HL-60/S4 treated with phorbol 12-myristate 13-acetate at 8.2 ng/mL for 4 days and 3 days (cell line): ENCODE results near the gene GFRA1.

Source experiments
- in situ Hi-C: fragments of 300-500 bp; cut with MboI; formaldehyde crosslinking; loops from 2 replicates; pipeline ENCODE4 v1.15.0; 2022; ENCODE audit warnings: low sequenced_read_pairs

Gene GFRA1

GRCh38 chr10:116245156-116245555, 27.9 kb downstream of the GFRA1 start:
- in situ Hi-C loops = no loop called here

- in situ Hi-C loops = no loop called here
Observed at GRCh38 chr10:116241642-116242410, 31.2 kb downstream of the GFRA1 start.

DNA sequence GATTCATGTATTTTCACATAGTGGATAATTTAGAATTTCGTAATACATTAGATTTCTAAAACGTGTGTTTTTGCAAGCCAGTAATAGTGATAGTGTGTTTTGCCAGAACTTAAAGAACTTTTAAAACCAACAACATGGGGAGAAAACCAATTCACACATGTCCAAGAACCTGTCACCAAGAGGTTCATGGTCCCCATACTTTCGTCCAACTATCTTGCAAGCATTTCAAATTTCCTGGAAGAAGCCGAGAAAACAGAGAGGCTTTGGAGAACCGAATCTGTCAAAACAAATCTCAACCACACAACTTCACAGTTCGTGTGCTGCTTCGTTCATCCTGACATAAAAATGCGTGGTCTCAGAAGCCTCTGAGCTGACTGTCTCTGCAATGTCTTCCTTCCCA, 31.9 kb downstream of the GFRA1 start:
- in situ Hi-C loops = no loop called here

- in situ Hi-C loops = no loop called here
Observed at GRCh38 chr10:116240157-116240950, 32.7 kb downstream of the GFRA1 start.

GRCh38 chr10:116239229-116239628, 33.8 kb downstream of the GFRA1 start:
- in situ Hi-C loops = no loop called here

DNA sequence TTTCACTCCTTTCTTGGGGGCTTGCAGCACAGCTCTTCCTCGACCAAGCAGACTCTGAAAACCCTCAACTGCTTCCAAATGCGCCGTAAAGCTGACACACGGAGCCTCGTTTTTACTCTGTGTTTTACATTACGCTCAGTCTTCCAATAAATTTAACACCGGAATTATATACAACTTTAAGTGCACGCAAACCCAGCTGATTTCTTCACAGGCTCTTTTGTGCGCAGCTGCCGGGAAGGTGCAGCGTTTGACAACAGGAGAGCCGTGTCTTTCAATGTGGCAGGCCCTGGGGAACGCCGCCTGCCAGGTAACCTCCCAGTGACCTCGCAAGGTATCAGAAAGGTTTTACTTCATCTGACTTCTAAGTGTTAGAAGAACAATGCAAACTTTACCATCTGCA, 35.0 kb downstream of the GFRA1 start:
- in situ Hi-C loops = no loop called here

- in situ Hi-C loops = no loop called here
Observed at GRCh38 chr10:116237260-116237659, 35.7 kb downstream of the GFRA1 start.

DNA sequence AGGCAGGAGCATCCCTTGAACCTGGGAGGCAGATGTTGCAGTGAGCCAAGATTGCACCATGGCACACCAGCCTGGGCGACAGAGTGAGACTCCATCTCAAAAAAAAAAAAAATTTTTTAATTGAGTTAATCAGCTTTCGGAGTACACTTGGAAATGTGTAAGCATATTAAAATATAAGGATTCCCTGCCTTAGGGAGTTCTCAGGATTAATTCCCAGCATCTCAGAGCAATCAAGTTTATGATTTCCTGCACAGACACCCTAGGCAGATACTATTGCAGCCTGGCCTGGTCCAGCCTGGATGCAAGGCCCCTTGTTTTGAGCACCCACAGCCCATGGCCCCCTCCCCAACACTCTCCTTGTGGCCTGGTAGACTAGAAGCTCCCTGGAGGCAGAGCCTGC, 39.8 kb downstream of the GFRA1 start:
- in situ Hi-C loops = no loop called here

- in situ Hi-C loops = no loop called here
Observed at GRCh38 chr10:116232613-116233012, 40.4 kb downstream of the GFRA1 start.

DNA sequence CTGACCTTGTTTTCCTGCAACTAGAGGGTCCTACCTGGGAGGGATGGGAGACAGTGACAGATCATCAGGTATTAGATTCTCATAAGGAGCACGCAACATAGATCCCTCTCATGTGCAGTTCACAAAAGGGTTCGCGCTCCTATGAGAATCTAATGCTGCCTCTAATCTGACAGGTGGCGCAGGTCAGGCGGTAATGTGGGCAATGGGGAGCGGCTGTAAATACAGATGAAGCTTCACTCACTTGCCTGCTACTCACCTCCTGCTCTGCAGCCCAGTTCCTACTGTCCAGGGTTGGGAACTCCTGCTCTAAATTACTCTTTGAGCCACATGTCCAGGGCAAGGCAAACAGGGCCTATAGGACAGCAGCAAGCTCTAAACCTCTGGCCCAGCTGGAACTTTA, 46.2 kb downstream of the GFRA1 start:
- in situ Hi-C loops = no loop called here

DNA sequence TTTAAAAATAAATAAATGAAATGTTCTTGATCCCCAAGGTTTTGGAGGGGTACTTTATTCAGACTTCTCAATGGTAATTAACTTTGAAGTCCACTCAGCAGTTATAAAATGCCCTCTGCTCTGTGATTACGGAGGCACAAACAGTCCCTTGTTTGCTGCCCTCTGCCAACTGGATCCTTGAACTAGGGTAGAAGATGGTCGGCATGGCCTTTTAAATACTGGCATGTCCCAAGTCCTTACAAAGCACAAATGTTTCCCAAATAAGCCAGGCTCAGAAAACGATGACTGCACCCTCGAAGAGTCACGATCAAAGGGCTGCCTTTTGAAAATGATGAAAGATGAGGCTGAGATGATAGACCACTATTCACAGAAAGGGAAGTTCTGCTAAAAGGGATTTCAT, 47.0 kb downstream of the GFRA1 start:
- in situ Hi-C loops = no loop called here

DNA sequence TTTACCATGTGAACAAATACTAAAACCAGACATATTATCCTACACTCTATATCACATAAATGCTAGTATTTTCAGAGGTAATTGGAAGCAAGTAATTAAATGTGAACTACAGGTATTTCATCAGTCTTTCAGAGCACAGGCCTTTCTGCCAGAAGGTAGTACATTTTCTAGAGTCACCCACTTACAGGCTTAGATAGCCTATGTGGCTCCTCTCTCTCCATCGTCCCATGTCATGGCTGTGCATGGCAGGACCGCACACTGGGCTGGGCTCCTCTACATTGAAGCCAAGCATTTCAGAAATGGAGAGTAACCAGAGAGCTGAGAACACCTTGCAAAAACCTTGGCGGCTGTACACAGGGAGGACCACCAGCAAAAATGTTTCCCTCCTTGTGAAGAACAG, 49.7 kb downstream of the GFRA1 start:
- in situ Hi-C loops = no loop called here

DNA sequence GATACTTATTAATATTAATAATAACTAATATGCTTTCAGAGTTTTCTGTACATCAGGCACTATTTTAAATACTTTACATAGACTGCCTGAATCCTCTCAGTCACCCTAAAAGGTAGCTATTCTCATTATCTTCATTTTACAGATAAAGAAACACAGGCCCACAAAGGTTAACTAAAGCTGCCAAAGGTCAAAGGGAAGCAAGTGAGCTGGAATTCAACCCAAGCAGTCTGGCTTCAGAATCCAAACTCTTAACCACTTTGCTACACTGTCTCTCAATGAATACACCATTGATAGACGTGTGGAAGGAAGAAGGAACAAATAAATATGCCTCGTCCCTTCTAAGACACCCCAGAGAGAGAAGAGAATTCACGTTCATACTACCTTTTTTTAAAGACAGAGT, 52.0 kb downstream of the GFRA1 start:
- in situ Hi-C loops = no loop called here

DNA sequence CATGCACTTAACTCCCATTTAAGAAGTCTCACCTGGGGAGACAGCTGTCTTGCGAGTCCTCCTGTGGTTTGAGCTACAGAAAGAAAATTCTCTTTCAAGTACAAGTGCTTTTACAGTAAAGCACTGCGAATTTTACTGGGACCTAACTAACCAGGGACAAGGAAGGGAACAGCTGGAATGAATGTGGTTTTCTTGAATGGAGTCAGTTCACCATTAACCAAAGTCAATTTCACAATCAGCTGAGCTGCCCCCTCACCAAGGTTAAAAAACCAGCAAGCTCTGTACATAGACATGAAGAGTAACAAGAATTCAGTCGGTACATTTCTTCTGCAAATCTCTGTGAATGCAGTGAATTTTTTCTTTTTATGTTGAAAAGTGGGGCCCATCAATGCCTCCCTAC, 56.3 kb downstream of the GFRA1 start:
- in situ Hi-C loops = no loop called here

DNA sequence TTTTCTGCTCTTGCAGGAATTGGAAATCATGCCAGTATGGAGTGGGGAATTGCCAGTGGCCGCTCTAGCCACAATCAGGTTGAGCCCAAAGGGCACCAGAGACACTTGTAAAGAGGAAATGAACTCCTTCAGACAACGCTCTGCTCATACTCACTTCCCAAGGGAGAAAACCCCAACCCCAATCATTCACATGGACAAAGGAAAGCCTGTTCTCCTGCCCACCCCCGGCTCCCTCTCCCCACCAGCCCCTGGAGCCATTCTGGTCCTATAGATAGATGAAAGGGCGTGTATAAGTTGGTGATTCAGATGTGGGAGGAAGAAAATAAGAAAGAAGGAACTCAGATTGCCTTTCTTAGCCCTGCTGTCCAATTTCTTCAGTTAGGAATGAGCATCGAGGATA, 57.4 kb downstream of the GFRA1 start:
- in situ Hi-C loops = no loop called here

- in situ Hi-C loops = no loop called here
Observed at GRCh38 chr10:116211682-116212081, 61.3 kb downstream of the GFRA1 start.

- in situ Hi-C loops = no loop called here
Observed at GRCh38 chr10:116210588-116211346, 62.2 kb downstream of the GFRA1 start.

DNA sequence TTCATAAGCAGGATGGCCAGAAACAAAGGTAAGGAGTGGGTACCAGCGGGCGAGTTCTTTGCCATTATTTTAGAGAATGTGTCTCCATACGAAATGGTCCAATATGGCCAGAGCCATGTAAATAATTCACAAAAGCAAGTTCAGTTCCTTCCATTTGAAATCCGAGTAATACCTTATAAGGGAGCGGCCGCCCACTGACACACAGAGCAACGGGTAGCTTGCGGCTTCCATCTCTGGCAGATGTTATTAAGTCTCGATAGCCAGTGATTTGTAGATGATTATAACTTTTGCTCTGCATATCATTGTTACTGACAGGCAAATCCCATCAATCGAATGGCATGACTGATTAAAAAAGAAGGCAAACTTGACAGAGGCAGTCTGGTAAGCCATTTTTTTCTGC, 63.2 kb downstream of the GFRA1 start:
- in situ Hi-C loops = no loop called here

- in situ Hi-C loops = no loop called here
Observed at GRCh38 chr10:116208956-116209567, 63.9 kb downstream of the GFRA1 start.

GRCh38 chr10:116207690-116208089, 65.3 kb downstream of the GFRA1 start:
- in situ Hi-C loops = no loop called here

DNA sequence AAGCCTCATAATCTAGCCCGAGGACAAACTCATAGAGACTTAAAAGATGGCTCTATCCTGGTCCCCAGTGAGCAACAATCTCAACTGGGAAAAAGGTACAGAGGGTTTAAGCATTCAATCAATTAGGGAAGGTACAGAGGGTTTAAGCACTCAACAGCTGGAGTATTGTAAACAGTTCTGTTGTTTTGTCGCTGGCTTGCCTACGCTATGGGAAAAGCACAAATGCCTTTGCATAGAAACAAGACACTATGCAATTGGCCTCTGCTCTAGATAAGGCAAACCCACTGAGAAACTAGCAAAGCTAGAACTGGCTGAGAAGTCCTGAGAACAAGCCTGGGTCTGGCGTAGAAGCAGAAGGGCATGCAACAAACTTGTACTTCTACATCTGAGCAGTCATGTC, 69.3 kb downstream of the GFRA1 start:
- in situ Hi-C loops = no loop called here
